ENCODE measurements around the gene GRID1. TPM values are rescaled to one million over a fixed set of nuclear protein-coding genes. Genes with fewer than 3 reads are reported as not detected.
A peak's percentile ranks its signal among the peaks of the same experiment; 100 is the strongest.

GRID1 gene
- polyA plus RNA-seq, 1 donor from 2014 or later: not detected

- peaks cover 7% of the 10 kb centered on the region for H3K27me3 Mint-ChIP-seq
- H3K36me3 Mint-ChIP-seq: peaks cover 3% of the 10 kb centered on the region
- H3K27ac Mint-ChIP-seq: no peak overlapping the region
- no peaks in the 10 kb centered on the region for H3K4me1 Mint-ChIP-seq
- H3K9me3 Mint-ChIP-seq: no peaks in the 10 kb centered on the region
- no peak overlapping the region for H3K4me3 Mint-ChIP-seq
Measured at GRCh38 chr10:85992324-85992723, 374.3 kb downstream of the GRID1 start.

DNA sequence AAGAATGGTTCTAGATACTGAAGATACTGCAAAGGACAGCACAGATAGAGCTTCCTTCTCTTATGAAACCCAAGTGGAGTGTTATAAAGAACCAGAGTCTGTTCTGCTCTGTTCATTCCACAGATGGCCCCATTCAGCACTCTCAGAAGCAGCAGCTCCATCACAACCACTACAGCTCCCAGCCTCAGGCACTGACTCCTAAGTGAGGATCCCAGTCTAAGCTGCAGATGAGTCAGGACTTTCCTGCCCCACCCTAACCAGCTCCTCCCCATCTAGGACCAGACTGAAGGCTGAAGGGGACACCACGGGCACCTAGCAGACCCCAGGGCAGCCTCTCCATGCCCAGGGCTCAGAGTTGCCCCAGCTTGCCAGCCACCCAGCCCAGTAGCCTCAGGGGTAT is 379.8 kb downstream of the GRID1 start:
- no peaks in the 10 kb centered on the region for H3K9me3 Mint-ChIP-seq
- no peak overlapping the region for H3K4me3 Mint-ChIP-seq
- H3K27me3 Mint-ChIP-seq: peaks cover 12% of the 10 kb centered on the region
- H3K4me1 Mint-ChIP-seq: no peaks in the 10 kb centered on the region
- H3K36me3 Mint-ChIP-seq: peaks cover 3% of the 10 kb centered on the region
- no peak overlapping the region for H3K27ac Mint-ChIP-seq

DNA sequence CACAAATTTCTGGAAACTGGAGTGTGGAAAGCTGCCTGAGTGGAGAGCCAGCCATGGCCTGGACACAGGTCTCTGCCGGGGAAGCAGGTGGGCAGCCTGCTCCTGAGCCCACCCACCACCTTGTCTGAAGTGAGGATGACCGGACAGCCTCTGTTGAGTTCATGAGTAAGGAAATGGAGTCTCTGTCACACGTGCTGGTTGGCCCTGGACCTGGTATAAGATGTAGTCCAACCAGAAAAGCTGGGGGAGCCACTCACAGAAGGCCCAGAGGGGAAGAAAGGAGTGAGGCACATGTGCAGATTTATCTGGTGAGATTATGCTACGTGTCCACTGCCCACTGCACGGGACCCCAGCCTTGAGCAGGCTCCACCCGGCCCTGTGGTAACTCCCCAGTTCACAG is 383.5 kb downstream of the GRID1 start:
- no peaks in the 10 kb centered on the region for H3K9me3 Mint-ChIP-seq
- no peak overlapping the region for H3K27ac Mint-ChIP-seq
- no peak overlapping the region for H3K4me3 Mint-ChIP-seq
- no peaks in the 10 kb centered on the region for H3K4me1 Mint-ChIP-seq
- peaks cover 7% of the 10 kb centered on the region for H3K27me3 Mint-ChIP-seq
- H3K36me3 Mint-ChIP-seq: peaks cover 3% of the 10 kb centered on the region

GRCh38 chr10:85979598-85979997 is 387.0 kb downstream of the GRID1 start:
- H3K4me3 Mint-ChIP-seq: no peak overlapping the region
- no peaks in the 10 kb centered on the region for H3K4me1 Mint-ChIP-seq
- peaks cover 7% of the 10 kb centered on the region for H3K27me3 Mint-ChIP-seq
- no peaks in the 10 kb centered on the region for H3K9me3 Mint-ChIP-seq
- no peaks in the 10 kb centered on the region for H3K36me3 Mint-ChIP-seq
- H3K27ac Mint-ChIP-seq: no peak overlapping the region

DNA sequence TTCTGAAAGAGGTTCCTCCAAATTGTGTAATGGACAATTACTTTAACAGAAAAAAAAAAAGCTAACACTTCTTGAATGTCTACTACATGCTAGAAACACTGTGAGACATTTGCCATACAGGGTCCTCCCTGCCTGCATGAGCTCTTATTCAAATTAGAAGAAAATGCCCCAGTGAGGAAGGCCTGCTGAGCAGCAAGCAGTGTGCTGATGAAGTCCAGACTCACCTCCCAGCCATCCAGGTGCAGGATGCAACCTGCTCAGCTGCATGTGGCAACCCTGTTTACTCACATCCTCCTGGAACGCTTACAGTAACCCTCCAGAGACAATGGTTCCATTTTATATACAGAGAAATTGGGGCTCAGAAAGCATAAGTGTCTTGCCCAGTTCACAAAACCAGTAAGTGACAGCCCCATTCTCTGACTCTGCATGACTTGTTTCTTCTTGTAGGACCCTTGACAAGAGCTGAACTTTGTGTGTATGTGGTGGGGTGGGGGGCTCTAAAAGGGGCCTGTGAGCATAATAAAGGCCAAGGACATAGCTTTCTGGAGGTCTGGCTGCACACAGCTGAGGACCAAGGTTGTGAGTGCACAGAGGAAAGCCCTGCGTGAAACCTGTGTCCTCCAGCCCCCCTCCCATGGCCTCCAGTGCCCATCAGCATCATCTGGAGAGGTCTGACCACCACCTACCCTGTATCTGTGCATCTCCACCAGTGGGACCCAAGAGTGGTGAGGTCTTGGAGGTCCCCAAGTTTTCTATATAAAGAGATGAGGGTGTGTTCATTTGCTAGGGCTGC is 387.8 kb downstream of the GRID1 start:
- no peaks in the 10 kb centered on the region for H3K36me3 Mint-ChIP-seq
- H3K27ac Mint-ChIP-seq: peak overlapping the region in 1 of 3 donors; percentile 17
- H3K4me3 Mint-ChIP-seq: no peak overlapping the region
- H3K27me3 Mint-ChIP-seq: peaks cover 3% of the 10 kb centered on the region
- H3K9me3 Mint-ChIP-seq: no peaks in the 10 kb centered on the region
- H3K4me1 Mint-ChIP-seq: no peaks in the 10 kb centered on the region

DNA sequence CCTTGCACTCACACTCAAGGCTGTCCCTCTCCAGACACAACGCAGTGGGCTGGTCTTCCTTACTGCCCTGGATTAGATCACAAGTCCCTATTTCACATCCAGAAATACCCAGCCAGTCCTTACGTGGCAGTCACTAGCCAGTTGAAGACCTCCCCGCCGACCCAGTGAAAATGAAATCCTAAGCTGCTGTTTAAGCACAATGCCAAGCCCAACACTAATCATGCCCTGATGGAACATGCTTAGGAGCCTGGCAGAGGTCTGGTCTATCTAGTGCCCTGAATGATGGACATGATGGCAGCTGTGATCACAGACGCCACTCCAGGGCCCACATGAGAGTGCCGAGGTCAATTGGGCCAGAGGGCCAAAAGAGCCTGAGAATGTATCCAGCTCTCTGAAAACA is 389.0 kb downstream of the GRID1 start:
- Mint-ChIP-seq H3K36me3 (no peaks in the 10 kb centered on the region), H3K27me3 (no peaks in the 10 kb centered on the region), H3K4me1 (no peaks in the 10 kb centered on the region), H3K9me3 (no peaks in the 10 kb centered on the region), H3K27ac (no peak overlapping the region), H3K4me3 (no peak overlapping the region)

- Mint-ChIP-seq H3K27ac (no peak overlapping the region), H3K36me3 (no peaks in the 10 kb centered on the region), H3K4me1 (no peaks in the 10 kb centered on the region), H3K4me3 (no peak overlapping the region), H3K27me3 (no peaks in the 10 kb centered on the region), H3K9me3 (peaks cover 2 to 9% (median 2%) of the 10 kb centered on the region in 3 donors)
Measured at GRCh38 chr10:85976267-85976793, 390.3 kb downstream of the GRID1 start.

DNA sequence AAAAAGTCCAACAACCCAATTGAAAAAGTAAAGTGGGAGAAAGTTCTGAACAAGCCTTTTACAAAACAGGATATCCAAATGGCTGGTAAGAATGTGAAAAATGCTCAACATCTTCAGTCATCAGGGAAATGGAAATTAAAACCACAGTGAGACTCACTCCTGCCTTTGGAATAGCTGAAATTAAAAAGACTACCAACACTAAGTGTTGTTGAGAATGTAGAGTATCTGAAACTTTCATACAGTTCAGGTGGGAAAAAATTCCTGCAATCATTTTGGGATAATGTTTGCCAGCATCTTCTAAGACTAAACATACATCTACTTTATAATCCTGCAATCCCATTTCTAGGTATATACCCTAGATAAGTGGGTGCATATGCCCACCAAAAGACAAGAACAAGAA is 395.1 kb downstream of the GRID1 start:
- Mint-ChIP-seq H3K4me1 (peaks cover 0 to 2% (median 0%) of the 10 kb centered on the region in 3 donors), H3K9me3 (peaks cover 2 to 9% (median 7%) of the 10 kb centered on the region in 3 donors), H3K36me3 (no peaks in the 10 kb centered on the region), H3K4me3 (no peak overlapping the region), H3K27me3 (no peaks in the 10 kb centered on the region), H3K27ac (no peak overlapping the region)

- Mint-ChIP-seq H3K27me3 (no peaks in the 10 kb centered on the region), H3K36me3 (no peaks in the 10 kb centered on the region), H3K9me3 (peaks cover 7 to 20% (median 20%) of the 10 kb centered on the region in 3 donors), H3K4me1 (peaks cover 0 to 2% (median 0%) of the 10 kb centered on the region in 3 donors), H3K4me3 (no peak overlapping the region), H3K27ac (no peak overlapping the region)
Measured at GRCh38 chr10:85967594-85967993, 399.0 kb downstream of the GRID1 start.

DNA sequence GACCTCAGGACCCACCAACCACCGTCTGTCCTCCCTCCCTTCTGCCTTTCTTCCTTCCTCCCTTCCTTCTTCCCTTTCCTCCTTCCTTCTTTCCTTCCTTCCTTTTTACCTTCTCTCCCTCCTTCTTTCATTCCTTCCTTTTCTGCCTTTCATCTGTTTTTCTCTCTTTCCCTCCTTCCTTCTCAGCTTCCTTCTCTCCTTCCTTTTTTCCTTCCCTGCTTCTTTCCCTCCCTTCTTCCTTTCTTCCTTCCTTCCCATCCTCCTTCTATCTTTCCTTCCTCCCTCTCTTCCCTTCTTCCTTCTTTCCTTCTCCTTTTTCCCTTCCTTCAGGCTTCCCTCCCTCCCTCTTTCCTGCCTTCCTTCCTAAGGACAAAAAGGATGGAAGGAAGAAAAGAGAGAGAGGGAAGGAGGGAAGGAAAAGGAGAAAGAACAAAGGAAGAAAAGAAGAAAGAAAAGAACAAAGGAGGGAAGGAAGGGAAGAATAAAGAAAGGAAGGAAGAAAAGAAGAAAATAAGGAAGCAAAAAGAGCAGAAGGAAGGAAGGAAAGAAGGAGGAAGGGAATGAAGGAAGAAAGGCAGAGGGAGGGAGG is 405.0 kb downstream of the GRID1 start:
- Mint-ChIP-seq H3K27ac (no peak overlapping the region), H3K9me3 (peaks cover 6 to 21% (median 11%) of the 10 kb centered on the region in 3 donors), H3K36me3 (no peaks in the 10 kb centered on the region), H3K4me3 (no peak overlapping the region), H3K27me3 (peaks cover 5% of the 10 kb centered on the region), H3K4me1 (no peaks in the 10 kb centered on the region)

DNA sequence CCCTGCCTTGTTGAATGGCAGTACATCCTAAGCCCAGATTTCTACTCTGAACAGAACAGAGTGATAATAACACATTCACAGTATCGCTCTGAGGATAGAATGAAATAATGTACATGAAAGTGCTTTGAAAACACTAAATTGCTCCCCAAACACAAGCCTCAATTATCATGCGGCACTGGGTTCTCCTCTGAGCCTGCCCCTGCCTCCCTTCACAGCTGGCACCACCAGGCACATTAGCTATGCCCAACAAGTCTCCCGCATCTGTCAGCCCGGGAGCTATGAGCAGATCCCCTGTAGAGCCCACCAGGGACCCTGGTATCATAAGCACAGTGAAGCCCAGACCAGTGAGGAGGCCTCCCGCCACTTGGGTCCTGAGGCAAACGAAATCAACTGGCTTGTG is 405.5 kb downstream of the GRID1 start:
- no peak overlapping the region for H3K27ac Mint-ChIP-seq
- H3K36me3 Mint-ChIP-seq: no peaks in the 10 kb centered on the region
- peaks cover 5% of the 10 kb centered on the region for H3K27me3 Mint-ChIP-seq
- H3K4me1 Mint-ChIP-seq: no peaks in the 10 kb centered on the region
- peaks cover 6 to 21% (median 11%) of the 10 kb centered on the region in 3 donors for H3K9me3 Mint-ChIP-seq
- no peak overlapping the region for H3K4me3 Mint-ChIP-seq

- peaks cover 8% of the 10 kb centered on the region for H3K27me3 Mint-ChIP-seq
- H3K9me3 Mint-ChIP-seq: peaks cover 0 to 13% (median 10%) of the 10 kb centered on the region in 3 donors
Measured at GRCh38 chr10:85959239-85959638, 407.4 kb downstream of the GRID1 start.

DNA sequence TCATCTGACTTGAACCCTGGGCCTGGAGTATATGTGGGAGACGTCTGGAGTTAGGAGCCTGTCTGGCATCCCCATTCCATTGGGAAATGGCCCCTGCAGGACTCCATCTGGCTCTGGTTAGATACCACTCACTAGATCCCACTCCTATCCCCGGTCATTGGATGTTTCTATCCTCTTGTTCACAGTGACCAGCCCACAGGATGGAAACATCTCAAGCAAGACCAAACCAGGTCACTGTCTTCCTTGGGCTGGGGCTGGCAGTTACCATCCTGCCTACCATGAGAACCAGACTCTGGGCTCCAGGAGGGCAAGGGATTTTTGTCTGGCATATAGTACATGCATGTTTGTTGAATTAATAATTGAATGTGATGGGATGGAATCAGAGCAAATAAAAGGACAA is 415.7 kb downstream of the GRID1 start:
- Mint-ChIP-seq H3K4me1 (peaks cover 9 to 21% (median 13%) of the 10 kb centered on the region in 3 donors), H3K27me3 (peaks cover 17% of the 10 kb centered on the region), H3K4me3 (no peak overlapping the region), H3K36me3 (no peaks in the 10 kb centered on the region), H3K27ac (no peak overlapping the region), H3K9me3 (no peaks in the 10 kb centered on the region)

More at GRCh38 chr10:85959239-85959638, 407.4 kb downstream of the GRID1 start:
- H3K27ac Mint-ChIP-seq: no peak overlapping the region
- no peaks in the 10 kb centered on the region for H3K4me1 Mint-ChIP-seq
- no peak overlapping the region for H3K4me3 Mint-ChIP-seq
- no peaks in the 10 kb centered on the region for H3K36me3 Mint-ChIP-seq

GRCh38 chr10:85946713-85947326 is 419.8 kb downstream of the GRID1 start:
- peaks cover 9 to 21% (median 13%) of the 10 kb centered on the region in 3 donors for H3K4me1 Mint-ChIP-seq
- H3K4me3 Mint-ChIP-seq: peak overlapping the region; percentile 81 to 94 (median 88)
- H3K36me3 Mint-ChIP-seq: no peaks in the 10 kb centered on the region
- no peaks in the 10 kb centered on the region for H3K9me3 Mint-ChIP-seq
- H3K27ac Mint-ChIP-seq: peak overlapping the region in 1 of 3 donors; percentile 55
- H3K27me3 Mint-ChIP-seq: peaks cover 19% of the 10 kb centered on the region

DNA sequence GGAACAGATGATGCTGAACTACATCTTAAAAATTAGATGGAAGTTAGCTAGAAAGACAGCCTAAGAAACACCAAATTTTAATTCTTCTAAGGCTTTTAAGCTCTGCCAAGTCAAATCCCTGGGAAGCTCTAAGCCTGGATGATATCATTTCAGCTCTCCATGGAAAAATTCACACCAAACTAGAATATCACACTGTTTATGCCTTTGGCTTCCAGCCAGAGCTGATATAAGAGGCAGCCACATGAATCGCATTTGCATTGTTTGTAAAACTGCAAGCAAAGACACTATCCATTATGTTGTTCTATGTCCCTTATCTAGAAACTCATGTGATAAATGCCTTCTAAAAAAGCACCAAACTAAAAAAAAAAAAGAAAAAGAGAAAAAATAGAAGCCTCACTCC is 430.4 kb downstream of the GRID1 start:
- Mint-ChIP-seq H3K4me3 (no peak overlapping the region), H3K9me3 (peaks cover 0 to 5% (median 1%) of the 10 kb centered on the region in 3 donors)

More for the DNA sequence above, 430.4 kb downstream of the GRID1 start:
- Mint-ChIP-seq H3K27me3 (peaks cover 6% of the 10 kb centered on the region), H3K27ac (no peak overlapping the region), H3K4me1 (no peaks in the 10 kb centered on the region), H3K36me3 (no peaks in the 10 kb centered on the region)
